Embryonic facial prominence (tissue), 1 donor: ENCODE data around the gene PTPRG.
"Not testable (repeated sequence)": the region's sequence is repeated elsewhere in the genome, so short reads cannot be mapped to it uniquely, and the experiment has no call there.

ENCODE experiments used
- DNase-seq: peaks from one replicate; pipeline ENCODE4 v3.0.0-alpha.2; 2016; ENCODE audit errors: extremely low spot score

Gene PTPRG

GRCh38 chr3:61724183-61724582 lies 162.8 kb downstream of the PTPRG start:
- DNase-seq: no peak

- DNase-seq: no peak
Observed at GRCh38 chr3:61724801-61725200, 163.4 kb downstream of the PTPRG start.

DNA sequence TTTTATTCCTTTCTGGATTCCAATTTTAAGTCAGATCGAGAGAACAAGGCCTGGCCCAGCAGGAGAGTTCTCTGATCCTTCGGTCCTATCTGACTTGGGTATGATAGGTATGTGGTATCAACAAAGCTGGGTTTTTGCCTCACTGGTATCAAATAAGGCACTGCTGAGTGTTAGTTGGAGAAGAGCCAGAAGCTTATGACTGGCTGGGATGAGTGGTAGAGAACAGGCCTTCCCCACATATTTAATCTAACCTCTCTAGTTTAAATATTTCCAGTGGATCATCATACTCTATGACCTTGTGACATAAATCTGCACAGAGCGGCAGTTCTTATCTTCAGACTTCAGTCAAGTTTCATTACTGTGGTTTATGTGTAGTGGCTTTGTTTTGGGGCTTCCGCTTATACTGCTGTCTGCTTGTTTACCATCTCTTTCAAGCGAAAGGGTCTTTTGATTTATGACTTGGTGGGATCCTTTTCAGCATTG lies 164.5 kb downstream of the PTPRG start:
- DNase-seq: no peak

DNA sequence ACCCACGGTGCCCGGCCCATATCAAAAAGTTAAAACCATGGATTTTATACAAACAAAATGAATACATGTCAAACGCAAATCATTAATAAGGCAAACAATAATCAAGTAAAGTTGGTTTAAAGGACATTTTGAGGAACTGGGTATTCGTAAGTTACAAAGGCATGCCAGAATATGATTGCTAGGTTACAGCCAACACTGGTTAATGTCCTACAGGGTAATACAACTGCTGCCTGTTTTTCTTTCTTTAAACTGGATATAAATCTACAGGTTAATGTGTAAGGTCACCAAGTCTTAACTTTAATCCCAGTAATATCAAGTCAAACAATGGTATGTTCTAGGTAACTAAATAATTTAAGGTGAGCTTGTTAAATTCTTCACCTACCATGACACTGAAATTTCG lies 166.1 kb downstream of the PTPRG start:
- DNase-seq: no peak

- no peak for DNase-seq
Observed at GRCh38 chr3:61729038-61729634, 167.8 kb downstream of the PTPRG start.

DNA sequence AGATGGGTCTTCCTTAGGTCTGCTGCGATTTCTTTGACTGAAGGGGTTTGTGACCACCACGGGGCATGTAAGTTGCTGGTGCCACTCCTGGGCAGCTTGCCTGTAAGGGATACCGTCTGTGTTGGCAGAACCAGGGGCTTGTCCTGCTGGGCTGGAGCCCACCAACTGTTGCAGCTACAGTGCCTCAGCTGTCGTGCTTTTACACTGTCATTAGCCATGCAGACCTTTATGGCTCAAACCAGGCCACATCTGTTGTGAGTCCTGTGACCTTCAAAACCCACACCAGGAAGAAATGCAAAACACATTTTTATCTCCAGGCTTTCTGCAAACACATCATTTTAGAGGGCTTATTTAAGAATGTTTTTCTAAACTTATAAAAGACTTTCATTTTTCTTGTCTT lies 168.7 kb downstream of the PTPRG start:
- DNase-seq: no peak

DNA sequence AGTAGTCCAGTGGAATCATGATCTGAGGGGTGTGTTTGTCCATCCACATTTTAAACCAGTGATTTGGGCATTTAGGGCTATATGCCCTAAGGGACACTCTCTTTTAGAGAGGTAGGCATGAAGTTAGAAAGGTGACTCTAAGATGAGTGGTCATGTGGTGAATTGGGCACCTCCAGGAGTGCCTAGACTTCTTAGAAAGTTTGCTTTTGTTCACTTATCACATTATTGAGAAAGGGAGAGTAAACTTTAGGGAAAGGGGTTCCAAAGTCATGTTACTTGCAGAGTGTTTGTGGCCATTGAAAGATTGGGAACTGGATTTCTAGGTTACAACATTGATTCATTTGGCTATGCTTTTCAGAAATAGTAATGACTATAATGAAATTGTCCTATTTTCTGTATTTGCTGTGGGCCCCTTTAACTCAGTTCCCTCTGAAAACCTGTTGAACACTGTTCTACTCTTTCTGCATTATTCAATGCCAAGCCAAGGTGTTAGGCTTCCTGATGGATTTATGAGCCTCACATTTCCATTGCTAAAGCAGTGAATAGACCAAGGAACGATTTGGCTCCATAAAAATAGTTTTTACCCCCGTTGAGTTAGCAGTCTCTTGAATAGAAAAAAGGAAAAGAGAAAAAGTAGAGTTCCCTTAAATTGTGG lies 169.3 kb downstream of the PTPRG start:
- no peak for DNase-seq

DNA sequence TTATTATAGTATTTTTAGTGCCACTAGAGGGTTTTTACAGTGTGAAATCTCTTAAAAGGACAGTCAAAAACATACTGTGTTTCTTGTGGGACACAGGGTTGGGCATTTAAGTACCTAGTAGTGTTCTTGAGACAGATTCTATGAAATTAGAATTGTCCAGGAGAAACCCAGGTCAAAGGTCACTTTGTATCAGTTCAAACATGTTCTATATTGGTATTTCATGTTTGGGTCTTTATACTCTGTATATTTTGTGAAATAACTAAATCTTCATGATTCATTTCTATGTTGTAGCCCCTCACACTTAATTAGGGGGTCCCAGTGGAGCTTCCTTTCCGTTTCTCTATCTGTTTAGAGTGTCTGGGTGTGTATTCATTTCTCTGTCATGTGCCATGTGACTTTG lies 171.6 kb downstream of the PTPRG start:
- no peak for DNase-seq

GRCh38 chr3:61733876-61734275 lies 172.5 kb downstream of the PTPRG start:
- no peak for DNase-seq

- no peak for DNase-seq
Observed at GRCh38 chr3:61734749-61735686, 173.6 kb downstream of the PTPRG start.

- DNase-seq: no peak
Observed at GRCh38 chr3:61736506-61736905, 175.1 kb downstream of the PTPRG start.

- DNase-seq: no peak
Observed at GRCh38 chr3:61739640-61740039, 178.3 kb downstream of the PTPRG start.

DNA sequence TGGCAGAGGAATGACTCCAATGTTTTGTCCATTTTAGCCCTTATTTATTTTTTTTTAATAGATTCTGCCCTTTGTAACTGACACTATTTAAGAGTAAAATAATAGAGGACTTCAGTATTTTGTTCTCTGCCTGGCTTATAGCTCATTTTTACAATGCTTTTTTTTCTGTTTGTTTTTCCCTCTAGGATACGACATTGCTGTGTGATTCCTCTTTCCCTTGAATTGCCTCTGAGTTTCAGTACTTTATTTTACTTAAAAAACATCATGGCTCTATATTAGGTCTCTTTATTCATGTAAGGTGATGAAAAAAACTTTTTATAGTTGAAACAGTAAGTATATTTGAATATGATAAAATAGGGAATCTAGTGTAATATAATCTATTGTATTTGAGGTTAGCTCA lies 179.1 kb downstream of the PTPRG start:
- DNase-seq: no peak

- no peak for DNase-seq
Observed at GRCh38 chr3:61741551-61741950, 180.2 kb downstream of the PTPRG start.

DNA sequence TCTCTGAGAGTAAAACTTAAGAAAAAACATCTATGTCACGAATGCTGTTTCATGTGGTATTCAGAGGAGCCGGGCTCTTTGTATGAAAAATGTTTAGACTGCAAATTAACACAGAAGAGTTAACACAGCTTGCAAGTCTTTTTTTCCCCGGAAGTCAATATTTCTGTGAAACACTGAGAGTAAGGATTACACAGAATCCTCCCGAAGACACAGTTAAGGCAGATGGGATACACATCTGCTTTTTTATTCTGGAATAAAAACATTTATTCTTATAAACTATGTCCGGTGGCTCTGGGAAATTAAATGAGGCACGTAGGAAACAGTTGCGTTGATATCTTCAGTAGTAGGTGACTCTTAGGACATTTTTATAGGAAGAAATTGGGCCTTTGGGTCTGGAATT lies 180.6 kb downstream of the PTPRG start:
- no peak for DNase-seq

DNA sequence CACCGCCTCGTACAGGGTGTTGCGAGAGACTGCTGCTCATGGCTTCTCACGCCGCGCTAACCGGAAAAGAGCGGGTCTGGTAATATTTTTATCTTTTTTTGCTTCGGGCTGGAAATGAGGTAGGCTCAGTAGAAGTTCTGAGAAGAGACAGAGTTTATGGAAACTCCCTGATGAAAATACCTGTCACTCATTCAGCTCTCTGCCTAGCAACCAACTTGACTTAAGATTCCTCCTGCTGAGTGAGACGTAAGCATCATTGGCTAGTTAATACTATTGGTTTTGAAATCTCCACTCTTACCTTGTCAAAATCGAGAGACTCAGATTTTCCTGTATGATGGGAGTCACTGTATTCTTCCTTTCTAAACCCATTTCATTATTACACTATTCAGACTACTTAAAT lies 181.7 kb downstream of the PTPRG start:
- DNase-seq: no peak

- DNase-seq: no peak
Observed at GRCh38 chr3:61743686-61744242, 182.4 kb downstream of the PTPRG start.

GRCh38 chr3:61748288-61748687 lies 186.9 kb downstream of the PTPRG start:
- DNase-seq: no peak

- no peak for DNase-seq
Observed at GRCh38 chr3:61750766-61751165, 189.4 kb downstream of the PTPRG start.

DNA sequence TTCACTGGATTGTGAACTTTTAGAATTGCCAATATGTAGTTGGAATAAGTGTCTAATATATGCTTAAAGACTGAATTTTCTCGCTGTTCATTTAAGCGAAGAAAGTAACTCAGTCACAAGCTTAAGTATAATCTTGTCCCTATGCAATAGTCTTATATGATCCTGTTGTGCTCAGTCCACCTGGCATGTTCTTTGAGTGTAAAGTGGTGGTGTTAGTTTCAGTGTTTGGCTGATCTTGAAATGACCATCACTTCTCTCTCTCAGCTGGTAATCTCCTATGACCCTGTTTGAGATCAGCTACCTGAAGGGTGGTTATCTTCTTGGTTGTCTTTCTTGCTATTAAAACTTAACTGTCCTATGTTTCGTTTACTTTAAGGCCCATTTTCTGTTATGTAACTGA lies 197.5 kb downstream of the PTPRG start:
- no peak for DNase-seq

DNA sequence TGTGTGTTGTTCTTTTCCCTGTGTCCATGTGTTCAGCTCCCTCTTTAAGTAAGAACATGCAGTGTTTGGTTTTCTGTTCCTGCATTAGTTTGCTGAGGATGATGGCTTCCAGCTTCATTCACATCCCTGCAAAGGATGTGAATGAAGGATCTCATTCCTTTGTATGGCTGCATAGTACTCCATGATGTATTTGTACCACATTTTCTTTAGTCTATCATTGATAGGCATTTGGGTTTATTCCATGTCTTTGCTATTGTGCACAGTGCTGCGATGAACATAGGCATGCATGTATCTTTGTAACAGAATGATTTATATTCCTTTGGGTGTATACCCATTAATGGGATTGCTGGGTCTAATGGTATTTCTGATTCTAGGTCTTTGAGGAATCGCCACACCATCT lies 199.4 kb downstream of the PTPRG start:
- not testable (repeated sequence) for DNase-seq

- no peak for DNase-seq
Observed at GRCh38 chr3:61761694-61762430, 200.5 kb downstream of the PTPRG start.
